A673 (cell line): ENCODE results near the gene LYRM4. TPM values are rescaled to one million over a fixed set of nuclear protein-coding genes. Genes with fewer than 3 reads are reported as not detected.

Experiments used
- BruUV-seq: library from RNA; stranded (reverse); fragments of 400-500 nt; replicated peaks from 2 replicates; lab custom pipeline; 2021; lab: Mats Ljungman, UMichigan
- CTCF ChIA-PET: fragments of 300-600 bp; sonication (Branson Sonifier 250); formaldehyde crosslinking; loops from one replicate; lab custom pipeline; 2022; ENCODE audit warnings: antibody characterized with exemption; lab: Charles Lee
- POLR2A ChIA-PET: fragments of 300-600 bp; sonication (Branson Sonifier 250); formaldehyde crosslinking; loops from one replicate; lab custom pipeline; 2022; ENCODE audit warnings: antibody characterized with exemption; ENCODE audit not compliant: low non-redundant PET; lab: Charles Lee
- DNase-seq: peaks from one replicate; pipeline ENCODE4 v3.0.0-alpha.2; 2015; ENCODE audit warnings: low spot score
- H3K27ac ChIP-seq: fragments of 200-600 bp; sonication (generic); 2 replicates; pipeline ENCODE4 v1.5.1; 2016; ENCODE audit warnings: mixed run types, low read depth, mild to moderate bottlenecking, mixed read lengths, antibody characterized with exemption, low read length; ENCODE audit not compliant: poor library complexity, severe bottlenecking
- H3K27me3 ChIP-seq: fragments of 200-600 bp; sonication (generic); replicated peaks from 2 replicates; pipeline ENCODE4 v1.6.1; 2017; ENCODE audit warnings: mixed run types, low read depth, mild to moderate bottlenecking, mixed read lengths, antibody characterized with exemption, low read length; ENCODE audit not compliant: insufficient read depth, poor library complexity
- H3K36me3 ChIP-seq: fragments of 200-600 bp; sonication (generic); 2 replicates; pipeline ENCODE4 v1.6.1; 2016; ENCODE audit warnings: mixed run types, mild to moderate bottlenecking, mixed read lengths, antibody characterized with exemption, low read length; ENCODE audit not compliant: insufficient read depth, poor library complexity, severe bottlenecking
- H3K4me1 ChIP-seq: fragments of 200-600 bp; sonication (generic); 2 replicates; pipeline ENCODE4 v1.6.1; 2017; ENCODE audit warnings: mixed run types, mild to moderate bottlenecking, mixed read lengths, antibody characterized with exemption, low read length; ENCODE audit not compliant: insufficient read depth, poor library complexity, severe bottlenecking
- H3K4me3 ChIP-seq: fragments of 200-600 bp; sonication (generic); 2 replicates; pipeline ENCODE4 v1.5.1; 2016; ENCODE audit warnings: low read depth, mixed run types, mild to moderate bottlenecking, mixed read lengths, low read length; ENCODE audit not compliant: poor library complexity, severe bottlenecking
- H3K9me3 ChIP-seq: fragments of 200-600 bp; sonication (generic); 2 replicates; pipeline ENCODE4 v1.6.1; 2016; ENCODE audit warnings: mixed run types, low read depth, mild to moderate bottlenecking, mixed read lengths, antibody characterized with exemption, low read length; ENCODE audit not compliant: poor library complexity, severe bottlenecking
- EZH2 ChIP-seq: fragments of 200-600 bp; sonication (generic); IDR thresholded peaks from 2 replicates; pipeline ENCODE4 v1.6.1; 2017; ENCODE audit warnings: borderline replicate concordance, low read depth, mild to moderate bottlenecking, mixed read lengths, antibody characterized with exemption, low read length; ENCODE audit not compliant: poor library complexity, severe bottlenecking
- intact Hi-C: fragments of 100-400 bp; cut with micrococcal nuclease; formaldehyde crosslinking; loops from one replicate; pipeline ENCODE4 v1.10.0; 2022; ENCODE audit not compliant: unreplicated experiment
- total RNA-seq: library from RNA; stranded (reverse); gene quantifications from 2 replicates; pipeline ENCODE4 v1.2.3, GENCODE V29; 2021
- TF ChIP-seq, protein P1 (sequence below): fragments of 300-800, 200-600 bp; sonication (generic); conservative IDR thresholded peaks from 2 replicates; pipeline ENCODE4 v1.5.1; 2017; ENCODE audit warnings: low read depth, mild to moderate bottlenecking, antibody characterized with exemption, low read length, moderate library complexity, mixed read lengths

Gene LYRM4
- total RNA-seq, 1 experiment from 2014 or later, result 53.6 TPM

- ChIA-PET CTCF (no interaction called here), POLR2A (no interaction called here)
- intact Hi-C loops, result no loop called here
- H3K27ac ChIP-seq, result no peak overlapping the region
- no peak for DNase-seq
- BruUV-seq, result no TSS peak
- H3K4me1 ChIP-seq, result no peaks in the 10 kb centered on the region
- H3K27me3 ChIP-seq, result no peaks in the 10 kb centered on the region
- no peaks in the 10 kb centered on the region for H3K9me3 ChIP-seq
- H3K36me3 ChIP-seq, result no peaks in the 10 kb centered on the region
- H3K4me3 ChIP-seq, result no peak overlapping the region
- TF ChIP-seq, protein P1, sequence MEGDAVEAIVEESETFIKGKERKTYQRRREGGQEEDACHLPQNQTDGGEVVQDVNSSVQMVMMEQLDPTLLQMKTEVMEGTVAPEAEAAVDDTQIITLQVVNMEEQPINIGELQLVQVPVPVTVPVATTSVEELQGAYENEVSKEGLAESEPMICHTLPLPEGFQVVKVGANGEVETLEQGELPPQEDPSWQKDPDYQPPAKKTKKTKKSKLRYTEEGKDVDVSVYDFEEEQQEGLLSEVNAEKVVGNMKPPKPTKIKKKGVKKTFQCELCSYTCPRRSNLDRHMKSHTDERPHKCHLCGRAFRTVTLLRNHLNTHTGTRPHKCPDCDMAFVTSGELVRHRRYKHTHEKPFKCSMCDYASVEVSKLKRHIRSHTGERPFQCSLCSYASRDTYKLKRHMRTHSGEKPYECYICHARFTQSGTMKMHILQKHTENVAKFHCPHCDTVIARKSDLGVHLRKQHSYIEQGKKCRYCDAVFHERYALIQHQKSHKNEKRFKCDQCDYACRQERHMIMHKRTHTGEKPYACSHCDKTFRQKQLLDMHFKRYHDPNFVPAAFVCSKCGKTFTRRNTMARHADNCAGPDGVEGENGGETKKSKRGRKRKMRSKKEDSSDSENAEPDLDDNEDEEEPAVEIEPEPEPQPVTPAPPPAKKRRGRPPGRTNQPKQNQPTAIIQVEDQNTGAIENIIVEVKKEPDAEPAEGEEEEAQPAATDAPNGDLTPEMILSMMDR, result no peak
- TF ChIP-seq EZH2, result no peak
Observed at GRCh38 chr6:5223309-5223708, 37.4 kb downstream of the LYRM4 start.

DNA sequence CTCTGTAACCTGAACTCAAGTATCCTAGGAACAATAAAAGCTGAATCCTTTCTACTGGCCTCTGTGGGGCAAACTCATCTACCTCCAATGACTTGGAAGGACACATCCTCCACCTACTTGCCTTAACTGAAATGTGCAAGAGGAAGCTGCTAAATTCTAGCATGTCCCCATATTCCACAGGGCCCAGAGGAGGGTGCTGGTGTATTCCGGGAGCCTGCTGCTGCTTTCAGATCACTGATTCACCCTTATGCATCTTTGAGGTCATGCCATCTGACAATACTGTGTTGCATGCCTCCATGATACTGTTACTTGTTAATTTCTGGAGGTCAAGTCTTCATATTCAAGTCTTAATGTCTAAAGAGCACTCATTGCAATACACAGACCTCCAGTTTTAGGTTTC is 40.3 kb downstream of the LYRM4 start:
- Histone ChIP-seq H3K36me3 (no peaks in the 10 kb centered on the region), H3K27ac (no peak overlapping the region), H3K4me3 (no peak overlapping the region), H3K27me3 (no peaks in the 10 kb centered on the region), H3K9me3 (no peaks in the 10 kb centered on the region), H3K4me1 (peaks cover 24% of the 10 kb centered on the region)
- no peak for DNase-seq
- POLR2A ChIA-PET, result interaction anchor here (0.6 kb wide), 1 partner anchor 11 kb away, joined by 4 read pairs; no protein-coding TSS in a partner anchor
- TF ChIP-seq, protein P1, result no peak
- no peak for TF ChIP-seq EZH2
- CTCF ChIA-PET, result no interaction called here
- BruUV-seq, result no TSS peak
- intact Hi-C loops, result no loop called here

DNA sequence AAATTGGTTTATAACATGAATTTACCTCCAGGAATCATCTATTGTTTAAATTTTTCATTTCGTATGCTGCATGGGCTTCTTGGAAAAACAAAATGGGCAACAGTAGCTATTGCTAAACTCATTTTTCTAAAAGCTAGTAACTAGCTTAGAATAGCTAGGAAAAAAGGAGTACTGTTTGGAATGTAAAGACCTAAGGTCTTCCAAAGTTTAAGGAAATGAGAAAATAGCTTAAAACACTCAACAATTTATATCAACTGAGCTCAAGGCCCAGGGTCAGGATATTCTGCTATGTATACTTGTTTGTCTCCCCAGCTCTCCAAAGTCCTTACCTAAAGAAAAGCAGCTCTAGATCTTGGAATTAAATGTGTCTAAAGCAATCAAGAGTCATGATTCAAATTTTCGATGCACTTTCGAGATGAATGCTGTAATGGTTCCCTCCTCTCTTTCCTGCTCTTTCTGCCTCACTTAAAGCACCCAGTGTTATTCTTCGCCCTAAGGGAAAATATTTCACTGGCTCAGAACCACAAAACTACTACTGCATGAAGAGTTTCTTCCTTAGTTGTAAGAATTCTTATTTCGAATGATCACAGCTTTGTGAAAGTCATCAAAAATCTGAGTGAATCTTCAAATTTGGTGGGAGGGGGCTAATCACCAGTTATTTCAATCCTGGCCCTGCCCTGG is 41.6 kb downstream of the LYRM4 start:
- TF ChIP-seq EZH2, result no peak
- TF ChIP-seq, protein P1, result no peak
- peaks cover 37% of the 10 kb centered on the region for H3K4me1 ChIP-seq
- no TSS peak for BruUV-seq
- DNase-seq, result no peak
- H3K27me3 ChIP-seq, result no peaks in the 10 kb centered on the region
- H3K27ac ChIP-seq, result no peak overlapping the region
- intact Hi-C loops, result loop anchor here (5.0 kb wide), 1 partner anchor 168 kb away; no protein-coding TSS in a partner anchor
- H3K9me3 ChIP-seq, result no peaks in the 10 kb centered on the region
- CTCF ChIA-PET, result no interaction called here
- H3K4me3 ChIP-seq, result no peak overlapping the region
- no peaks in the 10 kb centered on the region for H3K36me3 ChIP-seq
- POLR2A ChIA-PET, result no interaction called here
